Raji (cell line): ENCODE measurements around the gene TUBB1.

Experiments
- POLR2A ChIP-seq: IDR thresholded peaks from 2 replicates; pipeline ENCODE4 v1.6.1; 2011; ENCODE audit warnings: low read depth, low read length, control low read depth; ENCODE audit not compliant: insufficient read depth

TUBB1 gene

GRCh38 chr20:59010321-59010994, 8.8 kb upstream of the TUBB1 start:
- TF ChIP-seq POLR2A: no peak

DNA sequence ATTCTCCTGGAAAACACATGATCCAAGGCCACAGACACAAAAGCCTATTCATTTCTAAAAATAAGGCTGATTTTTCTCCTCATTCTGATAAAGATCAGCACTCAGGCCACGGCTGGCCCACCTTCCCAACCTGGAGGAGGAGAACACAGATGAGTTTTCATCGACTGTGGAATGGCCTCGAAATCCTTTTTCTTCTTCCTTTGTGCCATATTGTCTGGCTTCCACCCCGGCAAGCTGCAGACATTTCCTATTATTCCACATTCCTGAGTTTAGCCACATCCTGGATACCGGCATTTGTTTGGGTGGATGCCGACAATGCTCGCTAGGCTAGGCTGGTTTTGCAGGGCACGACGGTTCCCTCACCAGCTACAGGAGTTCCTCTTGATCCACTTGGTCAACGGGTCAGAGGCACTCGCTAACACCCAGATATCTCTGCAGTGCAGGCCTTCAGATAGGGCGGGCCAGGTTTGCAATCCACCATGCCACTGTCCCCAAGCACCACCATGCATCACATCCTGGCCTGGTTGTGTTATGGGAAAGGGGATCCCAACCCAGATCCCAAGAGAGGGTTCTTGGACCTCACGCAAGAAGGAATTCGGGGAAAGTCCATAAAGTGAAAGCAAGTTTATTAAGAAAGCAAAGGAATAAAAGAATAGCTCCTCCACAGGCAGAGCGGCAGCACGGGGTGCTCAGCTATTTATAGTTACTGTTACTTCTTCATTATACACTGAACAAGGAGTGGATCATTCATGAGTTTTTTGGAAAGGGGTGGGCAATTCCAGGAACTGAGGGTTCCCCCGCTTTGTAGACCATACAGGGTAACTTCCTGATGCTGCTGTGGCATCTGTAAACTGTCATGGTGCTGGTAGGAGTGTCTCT, 8.0 kb upstream of the TUBB1 start:
- no peak for TF ChIP-seq POLR2A

DNA sequence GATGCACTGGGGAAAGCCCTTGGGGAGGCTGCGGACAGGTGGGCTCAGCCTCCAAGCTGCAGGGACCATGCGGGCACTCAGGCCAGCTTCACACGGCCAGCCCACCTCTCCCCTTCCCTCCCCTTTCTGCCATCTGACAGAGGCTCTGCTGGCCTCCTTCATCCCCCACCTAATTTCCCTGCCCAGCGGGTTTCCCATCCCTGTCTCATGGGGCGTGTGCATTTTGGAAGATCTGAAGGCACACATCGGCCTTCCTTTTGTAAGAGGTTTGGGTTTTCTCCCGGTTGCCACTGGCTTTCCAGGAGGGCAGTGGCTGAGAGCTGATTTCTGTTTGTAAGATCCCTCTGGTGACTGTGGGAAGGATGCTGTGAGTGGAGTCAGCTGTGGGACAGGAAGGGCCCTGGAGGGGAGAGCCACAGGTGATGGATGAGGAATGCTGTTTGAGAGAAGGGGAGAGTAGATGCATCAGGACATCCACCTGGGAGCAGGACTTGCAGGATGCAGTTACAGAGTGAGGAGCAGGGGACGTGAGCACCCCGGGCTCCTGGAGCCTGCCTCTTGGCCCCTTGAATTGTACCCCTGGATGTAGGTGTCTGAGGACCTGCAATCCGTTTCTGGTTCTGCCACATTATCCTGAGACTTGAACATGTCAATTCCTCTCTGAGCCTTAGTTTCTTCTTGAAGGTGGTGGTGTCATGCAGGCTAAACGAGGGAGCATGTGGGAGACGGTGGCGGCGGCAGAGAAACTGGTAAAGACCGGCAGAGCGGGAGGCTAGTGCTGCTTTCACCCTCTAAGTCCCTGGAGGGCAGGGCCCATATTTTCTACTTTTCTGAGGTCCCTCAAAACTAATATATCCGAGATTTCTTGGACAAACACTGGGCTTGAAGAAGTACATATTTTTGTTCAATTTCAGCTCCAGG, 5.9 kb upstream of the TUBB1 start:
- no peak for TF ChIP-seq POLR2A

GRCh38 chr20:59013959-59014608, 5.1 kb upstream of the TUBB1 start:
- TF ChIP-seq POLR2A: no peak

DNA sequence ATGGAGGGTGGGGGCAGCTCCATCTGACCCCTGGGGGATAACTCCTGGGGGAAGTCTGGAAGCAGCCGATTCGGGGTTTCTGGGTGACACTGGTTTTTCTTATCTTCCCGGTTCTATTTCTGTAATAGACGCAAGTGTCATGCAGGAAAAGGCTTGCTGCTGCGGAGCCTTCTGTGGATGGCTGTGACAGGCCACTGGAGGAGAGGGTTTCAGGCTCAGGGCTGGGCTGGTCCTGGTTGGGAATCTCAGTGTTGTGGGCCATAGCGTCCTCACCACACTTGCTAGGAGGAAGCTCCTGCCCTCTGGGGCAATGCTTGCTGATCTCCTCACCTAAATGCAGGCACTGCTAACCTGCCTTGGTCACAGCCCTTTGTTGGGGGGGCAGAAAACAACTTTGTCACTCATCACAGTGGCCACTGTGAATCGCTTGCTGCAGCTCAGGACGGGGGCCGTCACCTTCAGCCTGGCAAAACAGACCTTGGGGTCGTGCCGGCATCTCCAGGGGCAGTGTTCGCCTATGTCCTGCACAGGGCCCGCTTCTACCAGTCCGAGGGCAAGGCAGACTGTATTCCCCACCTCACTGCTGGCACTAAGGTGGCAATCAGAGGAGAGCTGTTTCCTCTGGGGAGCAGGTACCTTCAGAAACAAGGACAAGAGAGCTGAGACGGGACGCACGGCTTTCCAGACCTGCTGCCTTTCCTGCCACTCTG, 4.4 kb upstream of the TUBB1 start:
- no peak for TF ChIP-seq POLR2A

DNA sequence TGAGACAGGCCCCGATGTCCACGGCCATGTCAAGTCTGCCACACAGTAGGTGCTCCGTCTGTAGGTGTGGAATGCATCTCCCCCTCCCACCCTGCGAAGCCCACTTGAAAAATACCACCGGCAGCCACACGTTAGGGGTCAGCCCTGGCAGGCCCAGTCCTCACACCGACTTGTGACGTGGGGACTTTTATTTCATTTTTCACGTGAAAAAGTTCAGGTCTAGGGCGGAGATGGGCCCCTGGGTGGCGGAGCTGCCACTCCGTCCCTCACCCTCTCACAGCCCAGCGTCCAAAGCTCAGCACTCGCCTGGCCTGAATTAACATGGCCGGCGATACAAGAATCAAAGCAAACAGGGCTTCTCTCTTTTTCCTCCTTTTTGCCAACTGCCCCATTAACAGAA, 3.8 kb upstream of the TUBB1 start:
- no peak for TF ChIP-seq POLR2A

DNA sequence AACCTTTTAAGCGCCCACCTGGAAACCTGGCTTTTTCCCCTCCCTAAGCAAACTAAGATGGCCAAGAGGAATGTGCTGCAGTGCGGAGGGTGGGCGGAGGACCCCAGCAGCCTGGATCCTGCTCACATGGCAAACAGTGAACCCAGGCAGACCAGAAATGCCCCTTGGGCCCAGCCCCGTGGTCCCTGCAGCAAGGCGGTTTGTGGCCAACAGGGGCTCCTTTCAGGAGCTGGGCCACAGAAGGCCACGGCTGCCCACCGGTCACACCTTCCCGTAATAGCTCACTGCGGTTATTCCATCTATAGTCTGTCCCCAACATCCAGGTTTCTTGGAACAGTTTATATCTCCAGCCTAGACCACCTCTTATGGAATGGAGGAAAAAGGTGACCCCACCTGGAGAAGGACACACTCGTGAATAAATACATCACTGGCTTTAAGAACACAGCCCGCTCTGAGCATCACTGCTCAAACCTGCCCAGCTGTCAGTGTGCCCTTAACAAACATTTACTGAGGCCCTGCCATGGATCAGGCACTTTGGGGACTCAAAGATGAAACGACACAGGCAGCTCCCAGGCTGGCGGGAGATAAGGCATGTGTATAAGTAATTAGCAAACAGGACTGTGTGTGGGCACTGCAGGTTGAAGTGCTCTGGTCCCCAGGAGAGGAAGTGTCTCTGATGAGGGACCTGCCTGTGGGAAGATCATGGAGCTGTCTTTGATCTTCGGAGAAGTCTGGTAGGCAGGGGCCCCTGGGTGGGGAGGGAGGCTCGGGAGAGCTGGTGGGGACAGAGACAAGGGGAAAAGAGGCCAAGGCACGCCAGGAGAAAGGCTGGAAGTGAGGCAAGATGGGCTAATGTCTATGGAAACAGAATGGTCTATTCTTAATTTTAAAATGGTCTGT, 3.2 kb upstream of the TUBB1 start:
- TF ChIP-seq POLR2A: no peak

- TF ChIP-seq POLR2A: no peak
Observed at GRCh38 chr20:59016795-59017492, 2.3 kb upstream of the TUBB1 start.

- TF ChIP-seq POLR2A: no peak
Observed at GRCh38 chr20:59017493-59018231, 1.6 kb upstream of the TUBB1 start.

DNA sequence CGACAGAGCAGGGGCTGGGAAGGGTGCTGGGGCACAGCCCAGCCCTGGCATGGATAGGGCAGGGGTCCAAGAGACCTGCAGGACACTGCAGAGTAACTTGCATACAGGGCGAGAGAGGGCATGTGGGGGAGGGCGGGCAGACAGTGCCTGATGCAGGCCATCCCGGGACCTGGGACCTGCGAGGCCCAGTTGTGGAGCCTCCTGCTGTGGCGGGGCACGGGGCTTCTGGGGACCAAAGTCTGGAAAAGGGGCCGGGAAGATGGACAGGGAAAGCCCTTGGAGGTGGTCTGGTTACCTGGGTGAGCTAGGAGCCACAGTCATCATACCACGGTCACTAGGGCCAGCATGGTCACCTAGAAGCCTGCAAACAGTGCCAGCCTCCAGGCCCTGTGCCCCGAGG, 412 bp upstream of the TUBB1 start:
- TF ChIP-seq POLR2A: no peak

- TF ChIP-seq POLR2A: no peak
Observed at GRCh38 chr20:59020938-59021551, 1.8 kb downstream of the TUBB1 start.

DNA sequence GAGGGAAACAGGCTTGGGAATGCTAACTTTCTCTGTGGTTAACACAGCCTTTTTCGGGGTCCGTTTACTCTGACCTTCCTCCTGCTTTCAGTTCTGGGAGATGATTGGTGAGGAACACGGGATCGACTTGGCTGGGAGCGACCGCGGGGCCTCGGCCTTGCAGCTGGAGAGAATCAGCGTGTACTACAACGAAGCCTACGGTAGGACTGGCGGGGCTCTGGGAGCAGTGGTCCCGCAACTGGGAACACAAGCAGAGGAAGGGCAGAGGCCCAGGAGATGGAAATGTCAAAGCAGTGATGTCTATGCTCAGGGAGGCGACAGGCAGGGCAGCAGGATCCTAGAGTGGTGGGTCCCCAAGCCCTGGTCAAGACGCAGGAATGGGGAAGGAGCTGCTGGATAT, 3.5 kb downstream of the TUBB1 start:
- TF ChIP-seq POLR2A: no peak
